HepG2 (cell line): ENCODE results near the gene CACNA1I. TPM values are rescaled to one million over a fixed set of nuclear protein-coding genes. Genes with fewer than 3 reads are reported as not detected.

Experiments used
- IKZF4 ChIP-seq: sonication (generic); formaldehyde crosslinking; IDR thresholded peaks from 2 replicates; pipeline ENCODE4 v1.5.1; 2020; ENCODE audit warnings: borderline replicate concordance, mild to moderate bottlenecking, low read depth, missing genetic modification reagents; ENCODE audit errors: not compliant biosample characterization
- KDM2A ChIP-seq: sonication (generic); formaldehyde crosslinking; IDR thresholded peaks from 2 replicates; pipeline ENCODE4 v1.4.0; 2020; ENCODE audit warnings: low read depth, missing genetic modification reagents, borderline replicate concordance
- NR2F1 ChIP-seq, 2 experiments: fragments of 450-650 bp in 1 of 2; formaldehyde crosslinking in 1 of 2; IDR thresholded peaks; 2 replicates each; pipeline versions ENCODE4 v1.5.0 to v1.6.1; 2016 to 2020; ENCODE audit warnings: mild to moderate bottlenecking in 1 of 2, missing compliant biosample characterization in 1 of 2, missing genetic modification reagents in 1 of 2, moderate library complexity in 1 of 2
- PPARG ChIP-seq: conservative IDR thresholded peaks from 2 replicates; pipeline ENCODE4 v1.6.1; 2016; ENCODE audit warnings: missing biosample characterization, missing genetic modification reagents
- RELA ChIP-seq: sonication (generic); formaldehyde crosslinking; IDR thresholded peaks from 2 replicates; pipeline ENCODE4 v1.4.0; 2020; ENCODE audit warnings: missing genetic modification reagents
- REXO4 ChIP-seq: sonication (generic); formaldehyde crosslinking; IDR thresholded peaks from 2 replicates; pipeline ENCODE4 v1.8.0; 2022; ENCODE audit warnings: missing genetic modification reagents, mild to moderate bottlenecking, borderline replicate concordance
- RFXANK ChIP-seq: IDR thresholded peaks from 2 replicates; pipeline ENCODE4 v1.6.1; 2016
- TBX3 ChIP-seq: fragments of 450-650 bp; IDR thresholded peaks from 2 replicates; pipeline ENCODE4 v1.6.1; 2017; ENCODE audit warnings: antibody characterized with exemption, mild to moderate bottlenecking, inconsistent platforms, borderline replicate concordance
- TEAD3 ChIP-seq: optimal IDR thresholded peaks from 2 replicates; pipeline ENCODE3; 2016; ENCODE audit warnings: borderline replicate concordance
- XRCC5 ChIP-seq: fragments of 200-400 bp; formaldehyde crosslinking; optimal IDR thresholded peaks from 2 replicates; pipeline ENCODE3; 2017; ENCODE audit warnings: mild to moderate bottlenecking, low read length
- ZFX ChIP-seq: sonication (generic); formaldehyde crosslinking; IDR thresholded peaks from 2 replicates; pipeline ENCODE4 v1.4.0; 2020; ENCODE audit warnings: mild to moderate bottlenecking, low read depth, missing genetic modification reagents, moderate library complexity
- ZHX2 ChIP-seq, 2 experiments: sonication (generic) in 1 of 2; formaldehyde crosslinking in 1 of 2; IDR thresholded peaks; 2 replicates each; pipeline versions ENCODE4 v1.6.1 to v1.9.0; 2014 to 2022; ENCODE audit warnings: antibody characterized with exemption in 1 of 2, borderline replicate concordance in 1 of 2, inconsistent platforms in 1 of 2, low read depth in 1 of 2, missing genetic modification reagents in 1 of 2
- ZNF256 ChIP-seq: sonication (generic); formaldehyde crosslinking; conservative IDR thresholded peaks from 2 replicates; pipeline ENCODE4 v1.4.0; 2020; ENCODE audit warnings: missing genetic modification reagents
- ZNF335 ChIP-seq: sonication (generic); formaldehyde crosslinking; IDR thresholded peaks from 2 replicates; pipeline ENCODE4 v1.4.0; 2020; ENCODE audit warnings: missing genetic modification reagents
- ZNF550 ChIP-seq: sonication (generic); formaldehyde crosslinking; IDR thresholded peaks from 2 replicates; pipeline ENCODE4 v1.4.0; 2020; ENCODE audit warnings: mild to moderate bottlenecking, missing genetic modification reagents, borderline replicate concordance
- ZNF580 ChIP-seq: IDR thresholded peaks from 2 replicates; pipeline ENCODE4 v1.6.1; 2016; ENCODE audit warnings: low read depth, borderline replicate concordance
- ZNF772 ChIP-seq: sonication (generic); formaldehyde crosslinking; IDR thresholded peaks from 2 replicates; pipeline ENCODE4 v1.5.0; 2020; ENCODE audit warnings: mild to moderate bottlenecking, missing genetic modification reagents
- polyA plus RNA-seq, 8 experiments: library from polyadenylated mRNA; depleted of rRNA in 3 of 8; stranded (reverse) in 7 of 8; unstranded in 1 of 8; fragments of >200 nt; fragmentation: Illumina TruSeq in 4 of 8; extraction: Trizol in 4 of 8; gene quantifications; 2 replicates each; pipeline versions ENCODE4 v1.2.1 to v1.2.3, GENCODE V29; 2011 to 2016; ENCODE audit warnings: low read depth in 4 of 8, missing spikeins in 1 of 8, mixed read lengths in 1 of 8; ENCODE audit not compliant: insufficient read depth in 1 of 8
- total RNA-seq, 5 experiments: library from RNA; depleted of rRNA; stranded (reverse); fragments of >200 nt; fragmentation: Illumina TruSeq; extraction: Trizol; gene quantifications; 2 replicates each; pipeline ENCODE4 v1.2.3, GENCODE V29; 2016; ENCODE audit warnings: low read depth in 1 of 5
- TF ChIP-seq, protein P1 (sequence below): sonication (generic); formaldehyde crosslinking; IDR thresholded peaks from 2 replicates; pipeline ENCODE4 v1.5.0; 2020; ENCODE audit warnings: mild to moderate bottlenecking, missing genetic modification reagents
- TF ChIP-seq, protein P2 (sequence below): sonication (generic); formaldehyde crosslinking; IDR thresholded peaks from 2 replicates; pipeline ENCODE4 v1.5.0; 2020; ENCODE audit warnings: missing genetic modification reagents, mild to moderate bottlenecking, borderline replicate concordance

CACNA1I gene
- total and polyA plus RNA-seq, 2 of the 13 experiments (the other 11 are each of a cell fraction or from before 2014, with no cell fraction given): not detected

- TF ChIP-seq ZNF550 (CRISPR knock-in tag) (no peak; the same call in 1 of the 2 replicates), ZNF772 (CRISPR knock-in tag) (no peak), RELA (no peak), REXO4 (CRISPR knock-in tag) (no peak), ZNF256 (CRISPR knock-in tag) (0 out of 2 replicates have a peak, but pooled peaks have one; percentile 29), TBX3 (no peak), IKZF4 (CRISPR knock-in tag) (peak; percentile 68), ZNF335 (CRISPR knock-in tag) (no peak), ZNF580 (peak; percentile 94), TEAD3 (peak; percentile 93), ZHX2 (IDR thresholded peaks at IDR 0.05; ENCODE audit: low read depth) (peak; percentile 61; the same call in 1 of the 2 replicates), ZHX2 (CRISPR knock-in tag; IDR thresholded peaks at IDR 0.05; ENCODE audit: borderline replicate concordance) (no peak), ZFX (CRISPR knock-in tag) (peak; percentile 73), NR2F1 (CRISPR knock-in tag; IDR thresholded peaks at IDR 0.05) (no peak), KDM2A (peak; percentile 96), XRCC5 (peak; percentile 100), PPARG (CRISPR knock-in tag) (no peak), RFXANK (CRISPR knock-in tag) (0 out of 2 replicates have a peak, but pooled peaks have one; percentile 66)
- TF ChIP-seq, protein P1, sequence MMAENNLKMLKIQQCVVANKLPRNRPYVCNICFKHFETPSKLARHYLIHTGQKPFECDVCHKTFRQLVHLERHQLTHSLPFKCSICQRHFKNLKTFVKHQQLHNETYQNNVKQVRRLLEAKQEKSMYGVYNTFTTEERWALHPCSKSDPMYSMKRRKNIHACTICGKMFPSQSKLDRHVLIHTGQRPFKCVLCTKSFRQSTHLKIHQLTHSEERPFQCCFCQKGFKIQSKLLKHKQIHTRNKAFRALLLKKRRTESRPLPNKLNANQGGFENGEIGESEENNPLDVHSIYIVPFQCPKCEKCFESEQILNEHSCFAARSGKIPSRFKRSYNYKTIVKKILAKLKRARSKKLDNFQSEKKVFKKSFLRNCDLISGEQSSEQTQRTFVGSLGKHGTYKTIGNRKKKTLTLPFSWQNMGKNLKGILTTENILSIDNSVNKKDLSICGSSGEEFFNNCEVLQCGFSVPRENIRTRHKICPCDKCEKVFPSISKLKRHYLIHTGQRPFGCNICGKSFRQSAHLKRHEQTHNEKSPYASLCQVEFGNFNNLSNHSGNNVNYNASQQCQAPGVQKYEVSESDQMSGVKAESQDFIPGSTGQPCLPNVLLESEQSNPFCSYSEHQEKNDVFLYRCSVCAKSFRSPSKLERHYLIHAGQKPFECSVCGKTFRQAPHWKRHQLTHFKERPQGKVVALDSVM (CRISPR knock-in tag): peak; percentile 84
- TF ChIP-seq, protein P2, sequence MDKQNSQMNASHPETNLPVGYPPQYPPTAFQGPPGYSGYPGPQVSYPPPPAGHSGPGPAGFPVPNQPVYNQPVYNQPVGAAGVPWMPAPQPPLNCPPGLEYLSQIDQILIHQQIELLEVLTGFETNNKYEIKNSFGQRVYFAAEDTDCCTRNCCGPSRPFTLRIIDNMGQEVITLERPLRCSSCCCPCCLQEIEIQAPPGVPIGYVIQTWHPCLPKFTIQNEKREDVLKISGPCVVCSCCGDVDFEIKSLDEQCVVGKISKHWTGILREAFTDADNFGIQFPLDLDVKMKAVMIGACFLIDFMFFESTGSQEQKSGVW (CRISPR knock-in tag): no peak
These were observed 41.7 kb upstream of the CACNA1I start (continued) for GRCh38 chr22:39528681-39529486.
